GM15510 (cell line): ENCODE results near the gene HOXB2.

ENCODE experiments used
- POLR2A ChIP-seq: IDR thresholded peaks from 3 replicates; pipeline ENCODE4 v1.6.1; 2011; ENCODE audit warnings: borderline replicate concordance; ENCODE audit not compliant: insufficient read length; ENCODE audit errors: extremely low read depth

The HOXB2 gene

GRCh38 chr17:48586355-48587258, 41.7 kb upstream of the HOXB2 start:
- no peak for TF ChIP-seq POLR2A

- no peak for TF ChIP-seq POLR2A
Measured at GRCh38 chr17:48584223-48584741, 39.4 kb upstream of the HOXB2 start.

GRCh38 chr17:48583708-48584222, 38.9 kb upstream of the HOXB2 start:
- no peak for TF ChIP-seq POLR2A

GRCh38 chr17:48582750-48583069, 37.8 kb upstream of the HOXB2 start:
- no peak for TF ChIP-seq POLR2A

GRCh38 chr17:48579760-48580554, 35.0 kb upstream of the HOXB2 start:
- no peak for TF ChIP-seq POLR2A

- TF ChIP-seq POLR2A, result no peak
Measured at GRCh38 chr17:48579471-48579759, 34.5 kb upstream of the HOXB2 start.

GRCh38 chr17:48578616-48579470, 33.9 kb upstream of the HOXB2 start:
- peak; percentile 46 for TF ChIP-seq POLR2A

GRCh38 chr17:48577946-48578615, 33.2 kb upstream of the HOXB2 start, which contains the start of gene HOXB4:
Gene HOXB4 (minus strand): TSS chr17:48578350. CDS start chr17:48578319, 31 bp downstream.
- TF ChIP-seq POLR2A, result no peak

- no peak for TF ChIP-seq POLR2A
Measured at GRCh38 chr17:48577330-48577945, 32.5 kb upstream of the HOXB2 start.

- no peak for TF ChIP-seq POLR2A
Measured at GRCh38 chr17:48576479-48577309, 31.8 kb upstream of the HOXB2 start.

GRCh38 chr17:48575673-48576478, 31.0 kb upstream of the HOXB2 start:
- TF ChIP-seq POLR2A, result no peak

GRCh38 chr17:48575066-48575582, 30.2 kb upstream of the HOXB2 start:
- TF ChIP-seq POLR2A, result no peak

- no peak for TF ChIP-seq POLR2A
Measured at GRCh38 chr17:48574505-48575065, 29.7 kb upstream of the HOXB2 start.
